Measurements from ENCODE around the gene GATAD2B.
"Not testable (repeated sequence)": the region's sequence is repeated elsewhere in the genome, so short reads cannot be mapped to it uniquely, and the experiment has no call there.

Gene GATAD2B

DNA sequence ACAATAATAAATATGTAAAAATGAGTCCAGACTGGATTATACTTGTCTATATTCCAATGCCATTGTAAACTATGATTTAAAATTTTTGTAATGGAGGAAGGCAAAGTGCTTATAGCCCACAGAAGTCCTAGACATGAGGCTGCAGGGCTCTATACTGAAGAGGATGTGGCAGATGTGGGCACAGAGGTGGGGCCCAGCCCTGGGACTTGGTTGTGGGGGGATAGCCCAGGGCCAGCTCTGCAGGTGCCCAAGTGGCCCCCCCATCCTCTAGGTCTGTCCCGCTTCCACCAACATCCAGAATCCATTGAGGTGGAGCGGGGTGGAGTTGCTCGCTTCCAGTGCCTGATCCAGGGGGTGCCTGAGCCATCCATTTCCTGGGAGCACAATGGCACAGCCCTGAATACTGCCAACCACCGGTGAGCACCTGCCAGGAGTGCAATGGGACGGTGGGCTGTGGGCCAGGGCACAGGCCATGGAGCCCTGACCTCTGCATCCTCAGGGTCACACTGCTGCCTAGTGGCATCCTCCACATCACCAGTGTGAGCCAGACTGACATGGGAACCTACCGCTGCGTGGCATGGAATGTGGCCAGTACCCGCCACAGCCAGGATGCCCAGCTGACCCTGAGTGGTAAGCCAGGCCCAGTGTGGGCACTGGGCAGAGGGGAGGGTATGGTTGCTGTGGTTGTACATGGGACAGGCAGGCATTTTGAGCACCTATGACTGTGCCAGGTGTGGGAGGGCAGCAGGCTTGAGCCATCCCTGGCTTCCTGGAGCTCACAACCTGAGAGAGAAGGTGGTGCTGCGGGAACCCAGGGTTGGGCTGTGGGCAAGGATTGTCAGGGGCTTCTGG lies 126.6 kb downstream of the GATAD2B start:
- DNase-seq (ENCODE audit: low spot score), result no peak

GRCh38 chr1:153795330-153795837 lies 127.4 kb downstream of the GATAD2B start:
- DNase-seq (ENCODE audit: low spot score), result no peak

GRCh38 chr1:153794624-153795329 lies 128.0 kb downstream of the GATAD2B start:
- DNase-seq (ENCODE audit: low spot score), result no peak

- DNase-seq (ENCODE audit: low spot score), result no peak
These were observed 128.7 kb downstream of the GATAD2B start for GRCh38 chr1:153793973-153794615.

DNA sequence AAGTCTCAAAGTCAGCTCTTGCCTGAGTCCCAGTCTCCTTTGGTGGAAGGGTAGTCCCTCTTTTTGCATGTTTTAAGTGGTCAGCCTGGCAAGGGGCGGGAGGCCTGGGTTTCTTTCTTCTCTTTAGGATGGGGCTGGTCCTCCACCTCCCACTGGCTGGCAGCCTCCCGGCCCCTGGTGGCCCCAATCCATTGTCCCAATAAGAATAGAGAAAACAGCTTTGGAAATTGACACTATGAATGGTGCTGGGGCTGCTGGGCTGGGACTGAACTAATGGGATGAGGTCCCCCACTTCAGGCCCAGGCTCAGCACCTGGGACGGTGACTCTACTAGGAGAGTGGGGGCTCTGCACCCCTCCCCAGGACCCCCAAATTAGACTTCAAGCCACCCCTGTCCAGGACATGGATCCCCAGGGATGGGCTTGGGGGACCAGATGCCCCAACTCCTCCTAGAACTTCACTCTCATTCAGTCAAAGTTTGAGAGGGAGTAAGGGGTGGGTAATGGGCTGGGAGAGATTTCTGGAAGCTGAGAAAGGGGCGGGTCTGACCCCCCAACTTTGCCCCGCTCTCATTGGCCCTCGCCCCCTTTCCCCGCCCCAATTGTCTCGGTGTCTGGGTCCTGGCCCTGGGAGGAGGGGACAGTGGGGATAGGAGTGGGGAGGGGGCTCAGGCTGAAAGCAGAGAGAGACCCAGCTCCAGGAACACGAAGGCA lies 129.4 kb downstream of the GATAD2B start:
- no peak for DNase-seq (ENCODE audit: low spot score)

GRCh38 chr1:153792631-153793041 lies 130.1 kb downstream of the GATAD2B start:
- DNase-seq (ENCODE audit: low spot score), result no peak

DNA sequence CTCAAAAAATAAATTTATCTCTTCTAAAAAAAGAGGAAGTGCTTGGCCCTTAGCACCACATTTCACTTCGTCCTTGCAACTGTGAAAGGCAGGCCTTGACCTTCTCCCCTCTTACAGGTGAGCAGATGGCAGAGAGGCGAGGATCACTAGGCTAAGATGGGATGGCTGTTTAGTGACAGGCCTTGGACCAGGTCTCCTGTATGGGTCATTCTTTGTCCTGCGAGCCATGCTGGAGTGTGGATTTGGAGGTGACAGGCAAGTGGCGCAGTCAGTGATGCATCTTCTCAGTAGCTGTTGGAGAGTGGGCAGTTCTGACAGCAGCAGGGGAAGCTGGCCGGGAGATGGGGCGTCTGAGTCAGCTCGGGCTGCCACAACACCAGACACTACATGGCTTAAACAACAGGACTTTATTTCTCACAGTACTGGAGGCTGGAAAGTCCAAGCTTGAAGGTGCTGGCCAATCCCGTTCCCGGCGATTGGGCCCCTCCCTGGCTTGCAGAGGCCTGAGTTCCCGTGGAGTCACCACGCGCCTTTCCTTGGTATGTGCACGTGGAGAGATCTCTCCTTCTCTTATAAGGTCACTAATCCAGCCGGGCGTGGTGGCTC lies 131.0 kb downstream of the GATAD2B start:
- peak; percentile 48 for DNase-seq (ENCODE audit: low spot score)

GRCh38 chr1:153790966-153791647 lies 131.7 kb downstream of the GATAD2B start:
- peak; percentile 96 for DNase-seq (ENCODE audit: low spot score)

GRCh38 chr1:153790313-153790965 lies 132.3 kb downstream of the GATAD2B start:
- peak; percentile 91 for DNase-seq (ENCODE audit: low spot score)

- no peak for DNase-seq (ENCODE audit: low spot score)
These were observed 133.2 kb downstream of the GATAD2B start for GRCh38 chr1:153789478-153790034.

DNA sequence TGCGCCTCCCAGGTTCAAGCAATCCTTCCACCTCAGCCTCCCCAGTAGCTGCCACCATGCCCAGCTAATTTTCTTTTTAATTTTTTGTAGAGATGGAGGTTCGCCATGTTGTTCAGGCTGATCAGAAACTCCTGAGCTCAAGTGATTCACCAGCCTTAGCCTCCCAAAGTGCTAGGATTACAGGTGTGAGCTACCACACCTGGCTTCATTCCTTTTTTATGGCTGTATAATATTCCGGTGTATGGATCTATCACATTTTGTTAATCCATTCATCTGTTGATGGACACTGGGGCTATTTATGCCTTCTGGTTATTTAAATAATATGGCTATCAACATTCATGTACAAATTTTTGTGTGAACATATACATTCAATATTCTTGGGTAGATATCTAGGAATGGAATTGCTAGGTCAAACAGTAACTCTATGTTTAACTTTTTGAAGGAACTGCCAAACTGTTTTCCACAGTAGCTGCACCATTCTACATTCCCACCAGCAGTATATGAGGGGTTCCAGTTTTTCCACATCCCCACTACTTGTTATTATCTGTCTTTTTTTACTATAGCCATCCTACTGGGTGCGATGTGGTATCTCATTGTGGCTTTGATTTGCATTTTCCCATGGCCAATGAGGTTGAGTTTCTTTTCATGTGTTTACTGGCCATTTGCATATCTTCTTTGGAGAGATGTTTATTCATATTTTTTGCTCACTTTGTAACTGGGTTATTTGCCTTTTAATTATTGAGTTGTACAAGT lies 136.6 kb downstream of the GATAD2B start:
- DNase-seq (ENCODE audit: low spot score), result no peak

GRCh38 chr1:153783233-153784190 lies 139.3 kb downstream of the GATAD2B start:
- peak; percentile 99 for DNase-seq (ENCODE audit: low spot score)

- DNase-seq (ENCODE audit: low spot score), result not testable (repeated sequence)
These were observed 140.1 kb downstream of the GATAD2B start for GRCh38 chr1:153782648-153783047.

- DNase-seq (ENCODE audit: low spot score), result no peak
These were observed 142.2 kb downstream of the GATAD2B start for GRCh38 chr1:153780551-153780950.

DNA sequence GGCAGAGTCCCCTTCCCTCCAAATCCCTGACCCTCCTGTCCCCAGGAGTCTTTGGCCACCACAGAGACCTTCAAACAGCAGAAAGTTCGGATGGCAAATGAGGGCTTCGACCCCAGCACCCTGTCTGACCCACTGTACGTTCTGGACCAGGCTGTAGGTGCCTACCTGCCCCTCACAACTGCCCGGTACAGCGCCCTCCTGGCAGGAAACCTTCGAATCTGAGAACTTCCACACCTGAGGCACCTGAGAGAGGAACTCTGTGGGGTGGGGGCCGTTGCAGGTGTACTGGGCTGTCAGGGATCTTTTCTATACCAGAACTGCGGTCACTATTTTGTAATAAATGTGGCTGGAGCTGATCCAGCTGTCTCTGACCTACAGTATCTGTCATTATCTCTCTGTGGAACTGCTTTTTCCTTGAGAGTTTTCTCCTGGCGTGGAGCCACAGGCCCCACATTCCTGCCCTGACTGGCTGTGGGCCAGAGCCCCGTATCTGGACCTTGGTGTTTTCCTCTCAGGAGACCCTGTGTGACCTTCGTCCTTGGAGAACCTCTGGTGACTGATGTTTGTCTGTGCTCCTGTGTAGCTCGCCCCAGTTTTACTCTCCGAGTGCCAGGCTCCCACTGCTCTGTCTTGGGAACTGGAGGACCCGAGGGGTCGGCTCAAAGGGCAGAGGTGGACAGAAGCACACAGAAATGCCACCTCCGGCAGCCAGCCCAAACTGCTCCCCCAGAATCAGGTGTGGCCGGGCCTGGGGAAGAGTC lies 142.8 kb downstream of the GATAD2B start:
- no peak for DNase-seq (ENCODE audit: low spot score)

DNA sequence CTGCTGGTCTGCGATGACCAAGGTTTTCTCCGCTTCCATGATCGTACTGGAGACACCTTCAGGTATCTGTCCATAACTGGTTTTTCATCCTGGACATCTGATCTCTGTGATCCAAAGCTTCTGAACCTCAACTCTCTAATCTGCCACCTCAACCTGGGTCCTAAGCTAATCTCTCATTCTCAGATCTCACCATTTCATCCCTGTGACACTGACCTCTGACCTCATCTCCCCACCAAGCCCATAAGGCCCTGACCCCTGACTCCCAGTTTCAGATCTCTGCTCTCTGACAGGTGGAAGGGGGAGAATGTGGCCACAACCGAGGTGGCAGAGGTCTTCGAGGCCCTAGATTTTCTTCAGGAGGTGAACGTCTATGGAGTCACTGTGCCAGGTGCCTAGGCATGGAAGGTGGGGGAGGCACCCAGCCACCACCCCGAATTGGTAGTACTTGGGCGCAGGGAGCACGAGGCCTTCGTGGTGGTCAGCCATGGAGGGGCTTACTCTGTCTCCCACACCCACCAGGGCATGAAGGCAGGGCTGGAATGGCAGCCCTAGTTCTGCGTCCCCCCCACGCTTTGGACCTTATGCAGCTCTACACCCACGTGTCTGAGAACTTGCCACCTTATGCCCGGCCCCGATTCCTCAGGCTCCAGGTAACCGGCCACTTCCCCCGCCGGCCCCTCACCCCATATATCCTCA lies 143.8 kb downstream of the GATAD2B start:
- no peak for DNase-seq (ENCODE audit: low spot score)

All from hepatic stellate cell (primary cell).